Urinary bladder (tissue), 4 donors: Measurements from ENCODE around the gene KPNA5. TPM values are rescaled to one million over a fixed set of nuclear protein-coding genes. Genes with fewer than 3 reads are reported as not detected.
A peak's percentile ranks its signal among the peaks of the same experiment; 100 is the strongest.
"Not testable (repeated sequence)": the region's sequence is repeated elsewhere in the genome, so short reads cannot be mapped to it uniquely, and the experiment has no call there.

ENCODE experiments used
- DNase-seq: peaks from one replicate; pipeline ENCODE4 v3.0.0-alpha.2; 2015; ENCODE audit errors: extremely low spot score
- H3K27ac ChIP-seq: one replicate; pipeline ENCODE4 v1.5.1; 2013; ENCODE audit warnings: low read depth, mild to moderate bottlenecking, moderate library complexity
- H3K36me3 ChIP-seq: one replicate; pipeline ENCODE4 v1.6.1; 2013; ENCODE audit warnings: mild to moderate bottlenecking, moderate library complexity; ENCODE audit not compliant: insufficient read depth
- H3K4me1 ChIP-seq: one replicate; pipeline ENCODE4 v1.6.1; 2013; ENCODE audit warnings: mild to moderate bottlenecking, moderate library complexity; ENCODE audit not compliant: insufficient read depth
- H3K4me3 ChIP-seq: one replicate; pipeline ENCODE4 v1.5.1; 2013; ENCODE audit warnings: low read depth, low read length
- WGBS: extraction: QIAGEN DNeasy Blood & Tissue Kit; methylation state at CpG from one replicate; pipeline ENCODE4 v1.1.7; 2013; 5-methylcytosine and 5-hydroxymethylcytosine counted together
- polyA plus RNA-seq: library from polyadenylated mRNA; stranded (reverse); fragments of 200-250 nt; gene quantifications from one replicate; pipeline ENCODE4 v1.2.3, GENCODE V29; 2013
- total RNA-seq: library from RNA; depleted of rRNA; stranded (reverse); fragments of >200 nt; gene quantifications from one replicate; pipeline ENCODE4 v1.2.3, GENCODE V29; 2014
- donor health status: healthy with polysubstance abuse.
- donor health status: healthy.

Gene KPNA5
- total RNA-seq (38.8 TPM), polyA plus RNA-seq (5.6 TPM)

- H3K27ac ChIP-seq, result peak within 1 kb of the TSS; percentile 91
- no peaks in the 10 kb centered on the region for H3K36me3 ChIP-seq
- peaks cover 1% of the 10 kb centered on the region for H3K4me1 ChIP-seq
- peak; percentile 77 for DNase-seq
- under 1% methylated on average over 69 of the region's 69 CpGs for WGBS
- peak within 1 kb of the TSS; percentile 54 for H3K4me3 ChIP-seq
Observed at GRCh38 chr6:116680880-116681672, at the start of gene KPNA5. TSS of gene KPNA5 (plus strand) at chr6:116681211. CDS start at chr6:116681335, 124 bp downstream.

- DNase-seq, result no peak
- H3K4me1 ChIP-seq, result peaks cover 1% of the 10 kb centered on the region
- H3K36me3 ChIP-seq, result peaks cover 2% of the 10 kb centered on the region
- 63% methylated on average over 5 of the region's 5 CpGs for WGBS
- H3K4me3 ChIP-seq, result no peak overlapping the region
- no peak overlapping the region for H3K27ac ChIP-seq
Observed at GRCh38 chr6:116631379-116631990, 49.5 kb upstream of the KPNA5 start.

GRCh38 chr6:116633685-116634084 lies 47.3 kb upstream of the KPNA5 start:
- Histone ChIP-seq H3K4me1 (peaks cover 1% of the 10 kb centered on the region), H3K36me3 (peaks cover 2% of the 10 kb centered on the region), H3K27ac (no peak overlapping the region), H3K4me3 (no peak overlapping the region)
- 84% methylated on average over 2 of the region's 2 CpGs for WGBS
- DNase-seq, result no peak

- Histone ChIP-seq H3K36me3 (no peaks in the 10 kb centered on the region), H3K27ac (no peak overlapping the region), H3K4me1 (no peaks in the 10 kb centered on the region), H3K4me3 (no peak overlapping the region)
- WGBS, result 26% methylated on average over 5 of the region's 5 CpGs
- DNase-seq, result no peak
Observed at GRCh38 chr6:116648156-116648555, 32.9 kb upstream of the KPNA5 start.

- DNase-seq, result no peak
- Histone ChIP-seq H3K4me3 (no peak overlapping the region), H3K36me3 (no peaks in the 10 kb centered on the region), H3K4me1 (no peaks in the 10 kb centered on the region), H3K27ac (no peak overlapping the region)
- WGBS, result 84% methylated on average over 3 of the region's 3 CpGs
Observed at GRCh38 chr6:116649129-116649528, 31.9 kb upstream of the KPNA5 start.

- DNase-seq, result no peak
- no peaks in the 10 kb centered on the region for H3K4me1 ChIP-seq
- H3K36me3 ChIP-seq, result no peaks in the 10 kb centered on the region
- H3K27ac ChIP-seq, result no peak overlapping the region
- WGBS, result 90% methylated on average over 4 of the region's 4 CpGs
- H3K4me3 ChIP-seq, result no peak overlapping the region
Observed at GRCh38 chr6:116651916-116652315, 29.1 kb upstream of the KPNA5 start.

GRCh38 chr6:116661594-116661993 lies 19.4 kb upstream of the KPNA5 start:
- H3K4me3 ChIP-seq, result no peak overlapping the region
- H3K27ac ChIP-seq, result no peak overlapping the region
- no peaks in the 10 kb centered on the region for H3K36me3 ChIP-seq
- no peaks in the 10 kb centered on the region for H3K4me1 ChIP-seq
- DNase-seq, result no peak

GRCh38 chr6:116662202-116662601 lies 18.8 kb upstream of the KPNA5 start:
- Histone ChIP-seq H3K4me1 (no peaks in the 10 kb centered on the region), H3K4me3 (no peak overlapping the region), H3K27ac (no peak overlapping the region), H3K36me3 (no peaks in the 10 kb centered on the region)
- 92% methylated on average over 1 of the region's 1 CpG for WGBS
- DNase-seq, result no peak

- 96% methylated on average over 3 of the region's 3 CpGs for WGBS
- H3K4me3 ChIP-seq, result no peak overlapping the region
- no peak overlapping the region for H3K27ac ChIP-seq
- H3K4me1 ChIP-seq, result no peaks in the 10 kb centered on the region
- no peaks in the 10 kb centered on the region for H3K36me3 ChIP-seq
- no peak for DNase-seq
Observed at GRCh38 chr6:116663308-116663707, 17.7 kb upstream of the KPNA5 start.

GRCh38 chr6:116664169-116664568 lies 16.8 kb upstream of the KPNA5 start:
- not testable (repeated sequence) for H3K36me3 ChIP-seq, H3K4me3 ChIP-seq, H3K27ac ChIP-seq, DNase-seq, H3K4me1 ChIP-seq
- WGBS, result 98% methylated on average over 2 of the region's 2 CpGs

GRCh38 chr6:116665464-116665863 lies 15.5 kb upstream of the KPNA5 start:
- Histone ChIP-seq H3K4me3 (no peak overlapping the region), H3K36me3 (no peaks in the 10 kb centered on the region), H3K4me1 (no peaks in the 10 kb centered on the region), H3K27ac (no peak overlapping the region)
- 80% methylated on average over 7 of the region's 7 CpGs for WGBS
- no peak for DNase-seq

- Histone ChIP-seq H3K27ac (no peak overlapping the region), H3K36me3 (no peaks in the 10 kb centered on the region), H3K4me3 (no peak overlapping the region), H3K4me1 (no peaks in the 10 kb centered on the region)
- no peak for DNase-seq
- WGBS, result 87% methylated on average over 1 of the region's 1 CpG
Observed at GRCh38 chr6:116666869-116667268, 14.1 kb upstream of the KPNA5 start.

- Histone ChIP-seq H3K4me3 (peak overlapping the region; percentile 72), H3K27ac (no peak overlapping the region), H3K4me1 (no peaks in the 10 kb centered on the region), H3K36me3 (no peaks in the 10 kb centered on the region)
- no peak for DNase-seq
- whole genome bisulfite sequencing, result 29% methylated on average over 3 of the region's 3 CpGs
Observed at GRCh38 chr6:116667623-116668022, 13.4 kb upstream of the KPNA5 start.

- Histone ChIP-seq H3K36me3 (no peaks in the 10 kb centered on the region), H3K27ac (no peak overlapping the region), H3K4me3 (no peak overlapping the region), H3K4me1 (no peaks in the 10 kb centered on the region)
- WGBS, result 87% methylated on average over 4 of the region's 4 CpGs
- no peak for DNase-seq
Observed at GRCh38 chr6:116672306-116672705, 8.7 kb upstream of the KPNA5 start.
